ENCODE results near the gene POLD1.
A peak's percentile ranks its signal among the peaks of the same experiment; 100 is the strongest.

POLD1 gene

GRCh38 chr19:50394017-50394416 is 9.9 kb downstream of the POLD1 start:
- no peak for DNase-seq

- DNase-seq: no peak
Measured at GRCh38 chr19:50398675-50399367, 14.7 kb downstream of the POLD1 start.

GRCh38 chr19:50399368-50399745 is 15.2 kb downstream of the POLD1 start:
- DNase-seq: no peak

GRCh38 chr19:50401605-50402450 is 17.7 kb downstream of the POLD1 start:
- no peak for DNase-seq

- DNase-seq: no peak
Measured at GRCh38 chr19:50402544-50403301, 18.6 kb downstream of the POLD1 start.

GRCh38 chr19:50406156-50406820 is 22.1 kb downstream of the POLD1 start:
- DNase-seq: no peak

GRCh38 chr19:50406829-50407228 is 22.7 kb downstream of the POLD1 start:
- no peak for DNase-seq

GRCh38 chr19:50409347-50409746 is 25.2 kb downstream of the POLD1 start:
- DNase-seq: no peak

- no peak for DNase-seq
Measured at GRCh38 chr19:50410109-50410508, 26.0 kb downstream of the POLD1 start.

- no peak for DNase-seq
Measured at GRCh38 chr19:50412419-50412818, 28.3 kb downstream of the POLD1 start.

GRCh38 chr19:50413096-50413495 is 28.9 kb downstream of the POLD1 start:
- DNase-seq: no peak

- DNase-seq: no peak
Measured at GRCh38 chr19:50413531-50413930, 29.4 kb downstream of the POLD1 start.

GRCh38 chr19:50414864-50415660 is 30.9 kb downstream of the POLD1 start:
- peak in 1 of 2 donors; percentile 16 for DNase-seq

GRCh38 chr19:50415661-50416033 is 31.5 kb downstream of the POLD1 start:
- peak; percentile 17 to 21 for DNase-seq

GRCh38 chr19:50416034-50416977 is 32.2 kb downstream of the POLD1 start:
- DNase-seq: no peak

- DNase-seq: no peak
Measured at GRCh38 chr19:50417111-50418081, 33.2 kb downstream of the POLD1 start.

GRCh38 chr19:50418176-50419021 is 34.3 kb downstream of the POLD1 start, which contains the start of gene SPIB:
Gene SPIB (plus strand): TSS chr19:50418938. CDS start chr19:50418963, 25 bp downstream.
- DNase-seq: no peak

- no peak for DNase-seq
Measured at GRCh38 chr19:50419022-50419579, 35.0 kb downstream of the POLD1 start.
